DMS153 (cell line): ENCODE results near the gene PRKCZ.

Experiments used
- DNase-seq: peaks from one replicate; lab custom pipeline; 2025; lab: John Stamatoyannopoulos, UW

The PRKCZ gene

GRCh38 chr1:2210084-2210653 lies 160.0 kb downstream of the PRKCZ start:
- DNase-seq, result no peak

GRCh38 chr1:2210786-2211185 lies 160.6 kb downstream of the PRKCZ start:
- DNase-seq, result no peak

- peak; percentile 67 for DNase-seq
Observed at GRCh38 chr1:2212274-2212531, 162.0 kb downstream of the PRKCZ start.

GRCh38 chr1:2212532-2213491 lies 162.6 kb downstream of the PRKCZ start:
- peak; percentile 81 for DNase-seq

GRCh38 chr1:2213576-2214505 lies 163.6 kb downstream of the PRKCZ start:
- DNase-seq, result no peak

- no peak for DNase-seq
Observed at GRCh38 chr1:2214541-2215241, 164.5 kb downstream of the PRKCZ start.

- no peak for DNase-seq
Observed at GRCh38 chr1:2215329-2215728, 165.1 kb downstream of the PRKCZ start.

GRCh38 chr1:2215909-2216766 lies 165.9 kb downstream of the PRKCZ start:
- DNase-seq, result no peak

- no peak for DNase-seq
Observed at GRCh38 chr1:2216767-2217058, 166.5 kb downstream of the PRKCZ start.

GRCh38 chr1:2221271-2221670 lies 171.1 kb downstream of the PRKCZ start:
- DNase-seq, result no peak

- no peak for DNase-seq
Observed at GRCh38 chr1:2224170-2224584, 174.0 kb downstream of the PRKCZ start.

GRCh38 chr1:2224631-2225428 lies 174.6 kb downstream of the PRKCZ start:
- DNase-seq, result no peak

GRCh38 chr1:2226525-2227345 lies 176.5 kb downstream of the PRKCZ start:
- DNase-seq, result no peak

- peak; percentile 97 for DNase-seq
Observed at GRCh38 chr1:2227346-2228156, 177.3 kb downstream of the PRKCZ start.

GRCh38 chr1:2228157-2228594 lies 178.0 kb downstream of the PRKCZ start, which contains the start of gene SKI:
Gene SKI, plus strand, starts transcription at chr1:2228319. Its CDS starts 448 bp downstream, at chr1:2228767.
- DNase-seq, result no peak

- DNase-seq, result peak; percentile 24
Observed at GRCh38 chr1:2228694-2229036, 178.5 kb downstream of the PRKCZ start.

GRCh38 chr1:2229037-2229864 lies 179.0 kb downstream of the PRKCZ start:
- peak; percentile 53 for DNase-seq
